Muscle layer of duodenum (tissue), 2 donors: ENCODE results near the gene HIPK2.

Experiments
- H3K27ac ChIP-seq: one replicate; pipeline ENCODE4 v1.7.0; 2013; ENCODE audit warnings: mild to moderate bottlenecking, low read length
- H3K27me3 ChIP-seq: one replicate; pipeline ENCODE4 v1.7.0; 2013; ENCODE audit warnings: low read depth, mild to moderate bottlenecking, control low read depth, low read length
- H3K36me3 ChIP-seq, 2 donors: one replicate each; pipeline ENCODE4 v1.7.0; 2013; ENCODE audit warnings: low read length in 2 of 2, control low read depth in 1 of 2, mild to moderate bottlenecking in 1 of 2; ENCODE audit not compliant: insufficient read depth in 2 of 2, control insufficient read depth in 1 of 2
- H3K4me1 ChIP-seq, 2 donors: one replicate each; pipeline ENCODE4 v1.7.0; 2013; ENCODE audit warnings: low read length in 2 of 2, mild to moderate bottlenecking in 2 of 2, control low read depth in 1 of 2, moderate library complexity in 1 of 2; ENCODE audit not compliant: insufficient read depth in 2 of 2, control insufficient read depth in 1 of 2
- H3K4me3 ChIP-seq, 2 donors: one replicate each; pipeline ENCODE4 v1.7.0; 2013; ENCODE audit warnings: low read length in 2 of 2, low read depth in 1 of 2, mild to moderate bottlenecking in 1 of 2
- H3K9me3 ChIP-seq, 2 donors: one replicate each; pipeline ENCODE4 v1.7.0; 2013; ENCODE audit warnings: low read length in 2 of 2, control low read depth in 1 of 2, mild to moderate bottlenecking in 1 of 2; ENCODE audit not compliant: control insufficient read depth in 1 of 2
- donor health status: healthy.

HIPK2 gene

GRCh38 chr7:139603896-139604295 lies 173.9 kb downstream of the HIPK2 start:
- no peaks in the 10 kb centered on the region for H3K27me3 ChIP-seq
- no peaks in the 10 kb centered on the region for H3K9me3 ChIP-seq
- H3K27ac ChIP-seq: no peak overlapping the region
- H3K4me1 ChIP-seq: no peaks in the 10 kb centered on the region
- no peak overlapping the region for H3K4me3 ChIP-seq
- peaks cover 37 to 47% of the 10 kb centered on the region in 2 donors for H3K36me3 ChIP-seq

DNA sequence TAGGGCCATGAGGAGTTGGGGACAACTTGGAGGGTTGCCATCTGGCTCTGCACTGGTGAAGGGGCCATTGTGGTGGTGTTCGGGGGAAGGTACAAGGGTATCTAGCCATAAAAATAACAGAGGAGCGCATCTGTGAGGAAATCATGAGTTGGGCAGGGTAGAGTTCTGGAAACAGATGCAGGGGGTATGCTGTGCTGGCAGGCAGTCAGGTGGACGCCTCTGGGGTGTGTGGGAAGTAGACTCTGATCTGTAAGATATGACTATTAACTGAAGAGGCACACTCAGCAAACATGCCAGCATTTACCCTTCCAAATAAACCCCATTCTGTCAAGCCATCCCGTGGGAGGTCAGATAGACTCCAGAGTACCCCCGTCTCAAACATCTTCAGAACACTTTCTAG lies 174.5 kb downstream of the HIPK2 start:
- Histone ChIP-seq H3K36me3 (peaks cover 43 to 51% of the 10 kb centered on the region in 2 donors), H3K27ac (no peak overlapping the region), H3K27me3 (no peaks in the 10 kb centered on the region), H3K9me3 (no peaks in the 10 kb centered on the region), H3K4me3 (no peak overlapping the region), H3K4me1 (no peaks in the 10 kb centered on the region)

DNA sequence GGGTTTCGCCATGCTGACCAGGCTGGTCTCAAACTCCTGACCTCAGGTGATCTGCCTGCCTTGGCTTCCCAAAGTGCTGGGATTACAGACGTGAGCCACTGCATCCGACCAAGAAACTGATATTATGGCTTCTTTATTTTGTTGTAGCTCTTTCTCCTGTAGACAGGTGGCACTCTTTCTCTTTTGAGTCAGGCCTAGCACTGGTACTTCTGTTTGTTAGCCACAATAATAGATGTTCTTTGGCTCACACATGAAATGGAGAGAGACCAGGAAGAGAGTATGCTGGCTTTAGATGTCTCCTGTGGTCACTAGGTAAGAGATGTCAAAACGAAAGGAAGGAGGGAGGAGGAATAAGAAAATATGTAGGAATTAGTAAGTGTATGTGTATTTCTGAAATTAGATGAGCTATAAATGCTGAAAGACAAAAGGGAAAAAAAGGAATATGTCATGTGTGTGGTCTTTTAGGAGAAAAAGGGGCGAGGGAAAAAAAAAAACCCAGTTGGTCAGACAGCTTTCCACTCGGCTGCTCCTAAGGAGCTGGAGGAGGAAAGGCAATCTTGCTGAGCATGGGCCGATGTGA lies 175.6 kb downstream of the HIPK2 start:
- no peaks in the 10 kb centered on the region for H3K9me3 ChIP-seq
- H3K27ac ChIP-seq: no peak overlapping the region
- no peak overlapping the region for H3K4me3 ChIP-seq
- peaks cover 43 to 58% of the 10 kb centered on the region in 2 donors for H3K36me3 ChIP-seq
- H3K27me3 ChIP-seq: no peaks in the 10 kb centered on the region
- no peaks in the 10 kb centered on the region for H3K4me1 ChIP-seq

DNA sequence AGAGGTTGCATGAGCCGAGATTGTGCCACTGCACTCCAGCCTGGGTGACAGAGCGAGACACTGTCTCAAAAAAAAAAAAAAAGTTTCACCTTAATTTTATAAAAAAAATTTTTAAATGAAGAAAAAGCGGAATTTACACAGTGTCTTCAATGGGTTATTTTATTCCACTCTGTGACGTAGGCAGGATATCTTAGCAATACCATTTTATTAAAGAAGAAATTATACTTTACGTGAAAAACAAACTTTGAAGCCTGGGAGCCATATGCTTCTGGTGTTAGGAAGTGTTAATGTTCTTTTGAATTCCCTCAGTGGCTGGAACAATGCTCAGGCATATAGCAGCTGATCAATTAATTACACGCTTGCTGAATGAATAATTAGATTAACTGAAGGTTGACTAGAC lies 176.6 kb downstream of the HIPK2 start:
- H3K4me1 ChIP-seq: no peaks in the 10 kb centered on the region
- H3K9me3 ChIP-seq: no peaks in the 10 kb centered on the region
- H3K27ac ChIP-seq: no peak overlapping the region
- no peak overlapping the region for H3K4me3 ChIP-seq
- no peaks in the 10 kb centered on the region for H3K27me3 ChIP-seq
- peaks cover 53 to 58% of the 10 kb centered on the region in 2 donors for H3K36me3 ChIP-seq

DNA sequence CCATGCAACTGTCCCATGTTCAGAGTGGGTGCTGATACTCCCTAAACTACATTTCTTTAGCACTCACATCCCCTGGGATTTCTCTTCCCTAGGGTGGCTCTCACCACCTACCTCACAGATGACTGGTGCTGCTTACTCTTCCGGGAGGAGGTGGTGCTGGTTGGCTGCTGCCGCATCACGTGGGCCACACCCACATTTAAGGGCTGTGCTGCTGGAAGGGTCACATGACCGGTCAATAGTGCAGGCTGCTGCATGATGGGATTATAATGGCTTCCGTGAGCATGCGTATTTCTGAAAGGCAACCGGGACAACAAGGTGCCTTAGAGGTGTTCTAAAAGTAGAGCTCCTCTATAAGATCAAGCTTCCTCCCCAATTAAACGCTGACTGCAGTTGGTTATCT lies 177.5 kb downstream of the HIPK2 start:
- Histone ChIP-seq H3K27me3 (no peaks in the 10 kb centered on the region), H3K36me3 (peaks cover 58 to 62% of the 10 kb centered on the region in 2 donors), H3K9me3 (no peaks in the 10 kb centered on the region), H3K27ac (no peak overlapping the region), H3K4me3 (no peak overlapping the region), H3K4me1 (no peaks in the 10 kb centered on the region)

GRCh38 chr7:139598642-139599041 lies 179.2 kb downstream of the HIPK2 start:
- H3K27ac ChIP-seq: no peak overlapping the region

GRCh38 chr7:139597028-139597427 lies 180.8 kb downstream of the HIPK2 start:
- Histone ChIP-seq H3K36me3 (peaks cover 59 to 68% of the 10 kb centered on the region in 2 donors), H3K4me3 (no peak overlapping the region), H3K27ac (no peak overlapping the region), H3K9me3 (no peaks in the 10 kb centered on the region), H3K27me3 (no peaks in the 10 kb centered on the region), H3K4me1 (no peaks in the 10 kb centered on the region)

More at GRCh38 chr7:139598642-139599041, 179.2 kb downstream of the HIPK2 start:
- Histone ChIP-seq H3K9me3 (no peaks in the 10 kb centered on the region), H3K36me3 (peaks cover 63 to 65% of the 10 kb centered on the region in 2 donors), H3K27me3 (no peaks in the 10 kb centered on the region), H3K4me1 (no peaks in the 10 kb centered on the region), H3K4me3 (no peak overlapping the region)

GRCh38 chr7:139596626-139597025 lies 181.2 kb downstream of the HIPK2 start:
- Histone ChIP-seq H3K9me3 (no peaks in the 10 kb centered on the region), H3K4me1 (no peaks in the 10 kb centered on the region), H3K27me3 (no peaks in the 10 kb centered on the region), H3K36me3 (peaks cover 59 to 68% of the 10 kb centered on the region in 2 donors), H3K27ac (no peak overlapping the region), H3K4me3 (no peak overlapping the region)

DNA sequence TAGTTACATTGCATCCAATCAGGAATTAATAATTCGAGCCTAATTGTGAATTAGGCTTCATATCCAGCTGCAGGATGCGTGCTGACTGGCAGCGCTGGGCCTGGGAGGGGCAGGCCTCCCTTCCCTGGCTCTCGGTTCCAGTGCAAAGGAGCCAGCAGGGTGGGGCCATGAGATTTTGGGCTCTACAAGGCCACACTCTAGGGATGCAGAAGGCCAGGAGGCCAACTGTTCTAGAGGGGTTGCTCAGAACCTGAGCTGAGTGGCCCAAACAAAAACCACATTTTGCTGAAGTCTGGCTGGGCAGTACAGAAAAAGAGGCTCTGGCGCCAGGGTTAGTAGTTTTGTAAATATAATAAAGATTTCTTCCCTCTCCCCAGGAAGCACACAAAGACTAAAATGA lies 182.0 kb downstream of the HIPK2 start:
- Histone ChIP-seq H3K4me3 (no peak overlapping the region), H3K27ac (no peak overlapping the region), H3K27me3 (no peaks in the 10 kb centered on the region), H3K9me3 (no peaks in the 10 kb centered on the region), H3K4me1 (no peaks in the 10 kb centered on the region), H3K36me3 (peaks cover 60 to 68% of the 10 kb centered on the region in 2 donors)

DNA sequence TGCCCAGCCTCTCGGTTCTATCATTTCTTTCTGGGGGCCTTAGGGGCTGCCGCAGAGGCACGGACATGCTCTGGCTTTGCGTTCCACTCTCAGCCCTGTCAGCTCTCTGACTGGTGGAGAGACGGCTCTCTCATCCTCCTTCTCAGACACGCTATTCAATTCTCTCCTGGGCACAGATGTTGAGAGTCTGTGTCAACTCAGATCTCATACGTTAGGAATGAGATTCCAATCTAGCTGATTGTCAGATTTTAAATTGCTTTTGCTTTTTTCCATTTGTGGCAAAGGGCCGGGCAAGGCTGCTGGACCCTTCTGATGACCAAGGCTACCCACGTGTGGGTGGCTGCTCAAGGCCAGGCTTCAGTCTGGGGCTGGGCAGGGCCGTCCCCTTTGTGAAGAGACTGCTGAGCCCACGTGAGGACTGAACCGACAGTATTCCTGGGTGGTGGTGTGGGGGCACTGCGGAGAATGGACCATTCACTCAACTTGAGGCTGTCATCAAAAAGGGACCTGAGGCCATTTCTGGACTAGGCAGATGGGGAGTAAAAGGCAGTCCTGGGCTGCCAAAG lies 182.8 kb downstream of the HIPK2 start:
- H3K9me3 ChIP-seq: no peaks in the 10 kb centered on the region
- H3K36me3 ChIP-seq: peaks cover 53 to 61% of the 10 kb centered on the region in 2 donors
- no peak overlapping the region for H3K4me3 ChIP-seq
- no peak overlapping the region for H3K27ac ChIP-seq
- H3K27me3 ChIP-seq: no peaks in the 10 kb centered on the region
- H3K4me1 ChIP-seq: no peaks in the 10 kb centered on the region

- peaks cover 49 to 55% of the 10 kb centered on the region in 2 donors for H3K36me3 ChIP-seq
- no peaks in the 10 kb centered on the region for H3K4me1 ChIP-seq
- no peak overlapping the region for H3K27ac ChIP-seq
- H3K9me3 ChIP-seq: no peaks in the 10 kb centered on the region
- H3K27me3 ChIP-seq: no peaks in the 10 kb centered on the region
- no peak overlapping the region for H3K4me3 ChIP-seq
These were observed 183.7 kb downstream of the HIPK2 start for GRCh38 chr7:139594090-139594489.
